ENCODE results near the gene SLC18A3.

The SLC18A3 gene

DNA sequence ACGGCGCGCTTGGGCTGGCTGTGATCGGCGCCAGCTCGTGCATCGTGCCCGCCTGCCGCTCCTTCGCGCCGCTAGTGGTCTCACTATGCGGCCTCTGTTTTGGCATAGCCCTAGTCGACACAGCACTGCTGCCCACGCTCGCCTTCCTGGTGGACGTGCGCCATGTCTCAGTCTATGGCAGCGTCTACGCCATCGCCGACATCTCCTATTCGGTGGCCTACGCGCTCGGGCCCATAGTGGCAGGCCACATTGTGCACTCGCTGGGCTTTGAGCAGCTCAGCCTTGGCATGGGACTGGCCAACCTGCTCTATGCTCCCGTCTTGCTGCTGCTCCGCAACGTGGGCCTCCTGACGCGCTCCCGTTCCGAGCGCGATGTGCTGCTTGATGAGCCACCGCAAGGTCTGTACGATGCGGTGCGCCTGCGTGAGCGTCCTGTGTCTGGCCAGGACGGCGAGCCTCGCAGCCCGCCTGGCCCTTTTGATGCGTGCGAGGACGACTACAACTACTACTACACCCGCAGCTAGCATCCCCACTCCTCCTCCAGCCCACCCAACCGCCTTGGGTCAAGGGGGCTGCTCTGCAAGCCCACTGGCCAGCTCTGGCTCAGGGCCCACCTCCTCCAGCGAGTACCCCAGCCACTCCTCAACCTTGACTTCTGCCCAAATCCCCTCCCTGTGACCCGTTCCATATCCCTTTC, 1.9 kb downstream of the SLC18A3 start:
- no peak for DNase-seq (ENCODE audit: low spot score)

DNA sequence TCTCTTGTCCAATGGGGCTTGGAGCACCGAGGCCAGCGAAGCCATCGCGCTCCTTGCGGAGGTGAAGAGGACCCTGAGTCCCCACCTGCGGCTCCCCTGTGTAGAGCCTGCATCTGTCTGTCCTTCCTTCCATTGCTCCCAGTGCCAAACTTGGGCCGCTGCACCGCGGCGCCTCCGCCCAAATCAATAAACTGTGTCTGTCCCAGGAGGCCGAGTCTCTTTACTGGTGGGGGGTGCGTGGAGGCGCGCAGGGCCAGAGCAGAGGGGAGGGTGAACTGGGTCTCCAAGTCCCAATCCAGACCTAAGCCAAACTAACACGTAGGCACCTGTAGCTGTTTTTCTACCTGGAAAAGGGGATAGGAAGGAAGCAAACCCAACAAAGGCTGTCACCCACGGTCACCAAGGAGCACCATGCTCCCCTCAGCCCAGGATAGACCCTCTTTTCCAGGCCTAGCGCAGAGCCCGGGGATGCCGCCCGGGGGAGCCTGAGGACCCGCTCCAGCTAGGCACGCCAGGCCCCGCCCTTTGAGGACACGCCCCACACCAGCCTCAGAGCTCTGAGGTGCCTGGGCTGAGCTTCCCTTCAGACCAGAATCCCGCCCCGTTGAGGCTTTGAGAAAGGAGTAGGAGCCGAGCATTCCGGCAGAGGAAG, 2.5 kb downstream of the SLC18A3 start:
- no peak for DNase-seq (ENCODE audit: low spot score)

DNA sequence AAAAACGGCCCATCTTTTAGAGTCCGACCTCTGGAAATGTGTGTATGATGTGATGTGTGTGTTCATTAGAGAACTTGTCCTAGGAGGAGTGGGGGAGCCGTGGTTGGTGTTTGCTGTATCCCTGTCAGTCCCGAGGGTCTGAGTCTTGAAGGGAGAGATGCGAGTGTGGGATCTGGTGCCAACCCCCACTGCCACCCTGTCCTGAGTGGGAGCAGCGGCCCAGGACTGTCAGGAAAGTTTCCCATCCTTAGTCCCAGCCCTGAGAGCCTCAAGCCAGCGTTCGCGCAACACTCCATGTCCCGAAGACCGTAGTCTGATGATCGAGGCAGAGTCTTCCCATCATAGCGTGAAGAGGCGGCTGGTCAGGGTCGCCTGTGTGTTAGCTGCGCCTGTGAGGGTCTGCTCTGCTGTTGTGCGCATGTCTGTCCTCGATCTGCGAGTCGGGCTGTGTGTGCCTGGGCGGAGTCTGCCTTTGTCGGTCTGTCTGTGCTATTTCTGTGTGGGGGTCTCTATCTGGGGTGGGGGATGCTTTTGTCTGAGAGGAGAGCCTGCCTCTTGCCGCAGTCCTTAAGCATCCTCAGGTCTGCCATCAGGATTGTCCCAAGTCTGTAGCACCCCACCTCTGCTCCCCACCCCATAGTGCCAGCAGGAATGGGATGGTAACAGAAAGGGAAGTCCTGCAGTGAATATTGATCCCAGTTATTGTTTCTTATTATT, 3.2 kb downstream of the SLC18A3 start:
- no peak for DNase-seq (ENCODE audit: low spot score)

DNA sequence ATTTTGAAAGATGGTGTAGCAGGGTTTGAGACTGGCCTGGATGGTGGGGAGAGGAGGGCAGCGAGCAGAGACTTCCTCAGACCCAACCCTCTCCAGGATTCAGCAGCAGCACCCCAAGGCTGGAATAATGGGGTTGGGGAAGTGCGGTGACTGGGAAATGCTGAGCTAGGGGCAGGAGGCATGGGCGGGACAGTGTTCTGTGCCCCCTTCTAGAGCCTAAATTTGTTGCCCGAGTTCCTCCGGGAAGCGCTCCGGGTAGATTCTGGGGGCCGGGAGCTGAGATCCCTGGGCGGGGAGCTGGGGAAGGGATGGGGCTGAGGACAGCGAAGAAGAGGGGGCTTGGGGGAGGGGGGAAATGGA, 3.8 kb downstream of the SLC18A3 start, which contains the start of gene CHAT:
CHAT (plus strand) TSS at position 156 of the 360 bp plus-strand sequence; CDS start at position 309, 153 bp downstream.
- no peak for DNase-seq (ENCODE audit: low spot score)

DNA sequence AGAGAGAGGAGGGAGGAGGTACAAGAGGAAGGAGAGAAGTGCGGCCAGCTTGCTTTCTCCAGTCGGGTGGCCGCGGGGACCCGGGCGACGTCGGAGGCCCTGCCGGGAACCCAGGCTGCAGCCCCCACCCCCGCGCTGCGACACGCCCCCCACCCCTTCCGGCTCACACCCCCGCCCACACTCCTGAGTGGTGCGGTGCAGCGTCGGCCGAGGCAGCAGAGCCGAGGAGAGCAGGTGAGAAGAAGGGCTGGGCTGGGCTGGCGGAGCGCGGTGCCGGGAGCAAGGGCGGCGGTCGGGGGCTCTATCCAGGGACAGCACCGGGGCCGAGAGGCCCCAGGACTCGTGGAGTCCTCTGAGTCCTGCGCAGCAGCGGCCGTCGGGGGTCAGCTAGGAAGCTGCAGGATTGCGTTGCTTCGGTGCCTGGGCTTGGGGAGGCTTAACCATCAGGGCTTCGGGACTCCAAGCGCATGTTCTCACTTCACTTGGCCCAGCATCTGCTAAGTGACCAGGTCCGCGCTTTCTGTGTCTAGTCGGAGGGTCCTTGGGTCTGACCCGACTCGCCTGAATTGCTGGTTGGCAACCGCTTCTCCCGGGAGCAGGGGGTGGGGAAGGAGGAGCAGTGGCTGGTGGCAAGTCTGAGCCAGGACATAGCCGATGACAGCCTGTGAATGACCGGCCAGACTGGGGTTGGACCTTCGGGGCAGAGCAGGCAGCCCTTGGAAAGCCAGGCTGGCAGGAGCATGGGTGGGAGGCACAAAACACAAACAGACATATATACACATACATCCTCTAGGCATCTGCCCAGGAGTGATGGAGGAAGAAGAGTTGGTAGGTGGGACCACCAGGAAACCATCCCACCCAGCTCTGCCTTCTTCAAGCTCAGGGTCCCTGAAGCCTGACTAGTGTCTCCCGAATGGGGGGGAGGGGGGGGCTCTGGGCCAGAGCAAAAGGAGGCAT, 4.4 kb downstream of the SLC18A3 start:
- DNase-seq (ENCODE audit: low spot score), result no peak

DNA sequence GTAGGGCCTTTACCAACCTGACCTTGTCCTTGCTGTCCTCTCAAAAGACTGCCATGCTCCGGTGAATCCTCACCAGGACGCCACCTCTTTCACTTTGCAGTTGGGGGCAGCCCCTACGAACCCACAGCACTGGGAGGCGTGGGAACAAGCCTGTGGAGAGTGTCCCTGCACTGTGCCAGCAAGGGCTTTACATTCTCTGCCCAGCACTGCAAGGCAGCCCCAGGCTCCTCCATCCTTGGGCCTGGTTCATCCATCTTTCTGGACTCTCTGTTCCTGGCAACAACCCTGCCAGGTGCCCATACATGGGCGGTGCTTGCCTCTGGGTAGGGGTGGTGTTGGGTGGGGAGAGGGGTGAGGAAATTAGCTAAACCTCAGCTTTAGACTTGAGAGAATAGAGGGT, 5.1 kb downstream of the SLC18A3 start:
- DNase-seq (ENCODE audit: low spot score), result no peak

DNA sequence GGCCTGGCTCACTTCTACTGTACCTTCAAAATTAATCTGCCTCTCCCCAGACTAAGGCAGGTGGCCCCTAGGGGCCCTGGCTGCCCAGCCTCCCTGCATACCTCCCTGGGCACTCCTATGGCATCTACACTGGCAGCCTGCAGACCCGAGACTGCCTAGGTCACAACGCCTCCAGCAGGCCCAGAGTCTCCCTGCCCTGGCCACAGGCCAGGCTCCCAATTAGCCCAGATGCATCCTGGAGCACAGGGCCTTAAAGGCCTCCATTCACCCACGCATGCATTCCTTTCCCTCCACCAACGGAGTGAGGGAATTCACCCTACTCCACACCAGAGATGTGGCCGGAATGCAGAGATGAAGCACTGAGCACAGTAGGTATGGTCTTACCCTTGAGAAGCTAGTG, 5.6 kb downstream of the SLC18A3 start:
- no peak for DNase-seq (ENCODE audit: low spot score)

DNA sequence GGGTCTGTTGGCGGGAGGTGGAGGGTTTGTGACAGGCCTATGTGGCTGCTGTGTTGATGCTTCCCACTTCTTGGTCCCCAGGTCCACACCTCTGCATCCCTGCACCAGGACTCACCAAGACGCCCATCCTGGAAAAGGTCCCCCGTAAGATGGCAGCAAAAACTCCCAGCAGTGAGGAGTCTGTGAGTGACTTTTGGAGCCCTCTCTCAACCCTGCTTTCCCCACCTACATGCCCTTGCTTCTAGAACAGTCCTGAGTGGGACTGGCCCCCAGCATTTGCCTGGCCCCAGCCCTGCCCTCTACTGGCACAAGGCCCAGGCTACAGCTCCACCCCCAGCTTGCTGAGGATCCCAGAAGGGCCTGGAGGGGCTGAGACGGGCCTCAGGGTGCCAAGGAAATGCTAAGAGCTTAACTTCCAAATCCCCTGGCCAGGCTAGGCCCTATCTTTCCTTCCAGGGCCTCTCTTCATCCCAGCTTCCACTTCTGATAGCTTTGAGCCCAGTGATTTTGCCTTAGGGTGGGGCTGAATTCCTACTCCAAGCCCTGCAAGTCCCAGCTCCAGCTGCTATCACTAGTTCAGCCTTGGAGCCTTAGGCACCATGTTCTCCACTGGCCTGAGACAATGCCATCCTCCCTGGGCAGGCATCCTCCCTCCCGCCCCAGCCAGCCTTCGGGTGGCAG, 6.5 kb downstream of the SLC18A3 start:
- no peak for DNase-seq (ENCODE audit: low spot score)

DNA sequence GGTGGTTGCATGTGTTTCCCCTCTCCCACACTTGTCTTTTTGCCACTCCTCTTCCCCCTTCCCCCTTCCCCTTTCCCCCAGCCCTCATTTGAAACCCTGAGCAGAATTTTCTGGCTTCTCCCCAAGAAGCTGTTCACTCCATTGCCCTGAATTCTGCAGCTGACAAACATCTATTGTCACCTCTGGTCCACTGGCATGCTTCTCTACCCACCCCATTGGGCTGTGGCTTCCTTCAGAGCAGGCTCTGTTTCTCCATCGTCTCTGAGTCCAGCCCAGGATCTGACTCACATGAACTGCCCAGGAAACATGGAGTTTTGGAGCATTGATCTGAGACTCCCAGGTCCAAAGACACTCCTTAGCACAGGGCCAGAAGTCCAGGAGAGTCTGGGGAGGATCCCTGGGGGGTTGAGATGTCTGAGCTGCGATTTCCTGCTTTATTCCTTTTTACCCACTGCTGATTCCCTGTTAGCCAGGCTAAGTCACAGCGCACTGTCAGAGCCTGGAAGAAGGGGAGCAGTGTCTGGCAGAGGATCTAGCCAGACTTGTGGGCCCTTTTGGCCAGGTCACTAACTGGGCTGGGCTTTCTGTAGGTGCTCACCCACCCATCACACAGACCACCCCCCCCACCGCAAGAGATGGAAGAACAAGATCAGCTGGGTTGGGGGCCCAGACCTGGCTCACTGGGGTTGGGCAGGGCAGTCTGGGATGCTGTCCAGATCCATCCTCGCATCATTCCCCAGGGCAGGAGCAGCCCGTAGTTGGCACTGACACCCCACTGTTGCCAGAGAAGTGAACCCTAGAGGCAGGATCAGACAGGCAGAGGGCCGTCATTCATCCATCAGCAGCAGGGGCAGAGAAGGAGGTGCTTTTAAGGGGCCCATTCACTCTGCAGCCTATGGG, 7.3 kb downstream of the SLC18A3 start:
- DNase-seq (ENCODE audit: low spot score), result no peak

DNA sequence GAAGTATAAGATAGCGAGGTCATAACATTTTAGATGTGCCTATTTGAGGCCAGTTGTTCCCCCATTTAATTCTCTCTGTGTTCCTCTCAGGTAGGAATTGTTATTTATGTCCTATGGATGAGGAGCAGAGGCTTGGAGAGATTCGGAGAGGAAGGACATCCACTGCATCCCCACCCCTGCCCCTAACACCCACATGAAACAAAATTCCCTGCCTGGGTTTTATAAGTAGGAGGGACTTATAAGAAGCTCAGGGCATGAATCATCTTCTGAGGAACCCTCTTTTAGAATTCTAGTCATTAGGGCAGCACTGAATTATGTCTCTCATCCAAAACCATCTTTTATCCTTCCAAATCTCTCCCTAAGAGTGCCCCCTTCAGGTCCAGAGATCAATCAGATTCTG, 8.7 kb downstream of the SLC18A3 start:
- no peak for DNase-seq (ENCODE audit: low spot score)

DNA sequence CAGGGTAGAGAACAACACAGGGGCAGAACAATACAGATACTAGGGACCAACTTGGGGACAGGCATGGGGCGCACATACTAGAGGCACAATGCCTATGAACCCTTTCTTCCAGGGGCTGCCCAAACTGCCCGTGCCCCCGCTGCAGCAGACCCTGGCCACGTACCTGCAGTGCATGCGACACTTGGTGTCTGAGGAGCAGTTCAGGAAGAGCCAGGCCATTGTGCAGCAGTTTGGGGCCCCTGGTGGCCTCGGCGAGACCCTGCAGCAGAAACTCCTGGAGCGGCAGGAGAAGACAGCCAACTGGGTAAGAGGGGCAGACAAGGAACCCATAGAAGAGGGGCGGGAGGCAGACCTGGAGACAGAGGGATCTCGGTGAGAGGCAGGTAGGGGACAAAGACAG, 9.5 kb downstream of the SLC18A3 start:
- DNase-seq (ENCODE audit: low spot score), result no peak

DNA sequence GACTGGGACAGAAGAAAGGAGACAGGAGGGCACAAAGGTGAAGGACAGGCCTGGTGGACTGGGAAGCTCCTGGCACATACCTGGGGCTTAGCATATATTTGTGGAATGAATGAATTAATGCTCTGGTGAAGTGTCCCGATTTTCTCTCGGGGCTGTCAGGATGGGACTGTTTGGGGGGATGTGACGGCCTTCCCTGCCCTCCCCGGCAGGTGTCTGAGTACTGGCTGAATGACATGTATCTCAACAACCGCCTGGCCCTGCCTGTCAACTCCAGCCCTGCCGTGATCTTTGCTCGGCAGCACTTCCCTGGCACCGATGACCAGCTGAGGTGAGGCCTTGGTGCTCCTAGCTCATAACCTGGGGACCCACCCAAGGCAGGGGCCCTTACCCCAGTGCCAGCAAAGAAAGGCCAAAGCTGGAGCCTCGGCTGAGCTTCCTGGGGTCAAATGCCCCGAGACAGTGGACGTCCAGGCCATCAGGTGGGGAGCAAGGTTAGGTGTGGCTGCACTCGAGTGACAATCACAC, 10.2 kb downstream of the SLC18A3 start:
- DNase-seq (ENCODE audit: low spot score), result no peak

DNA sequence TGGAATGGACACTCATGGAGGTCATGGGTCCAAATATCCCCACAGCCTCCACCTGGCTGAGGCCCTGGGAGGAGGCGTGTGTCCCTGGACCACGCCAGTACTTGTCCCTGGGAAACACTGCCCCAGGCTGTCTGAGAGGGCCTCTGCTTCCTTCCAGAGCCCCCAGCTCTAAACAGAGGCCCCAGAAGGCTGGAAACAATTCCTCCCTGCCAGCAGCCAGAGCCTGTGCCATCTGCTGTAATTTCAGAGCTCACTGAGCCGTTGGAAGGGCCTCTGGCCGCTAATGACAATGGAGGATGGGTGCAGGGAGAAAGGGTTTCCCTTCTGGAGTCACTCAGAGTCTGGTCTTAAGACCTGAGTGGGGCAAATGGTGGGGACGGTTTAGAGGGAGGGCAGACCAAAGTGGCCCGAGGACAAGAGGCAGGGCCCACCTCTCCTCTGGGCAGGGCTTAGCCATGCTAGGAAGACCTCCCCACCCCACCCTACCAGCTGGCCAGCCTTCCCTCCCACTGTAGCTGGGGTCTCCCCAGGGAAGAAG, 10.8 kb downstream of the SLC18A3 start:
- DNase-seq (ENCODE audit: low spot score), result no peak

DNA sequence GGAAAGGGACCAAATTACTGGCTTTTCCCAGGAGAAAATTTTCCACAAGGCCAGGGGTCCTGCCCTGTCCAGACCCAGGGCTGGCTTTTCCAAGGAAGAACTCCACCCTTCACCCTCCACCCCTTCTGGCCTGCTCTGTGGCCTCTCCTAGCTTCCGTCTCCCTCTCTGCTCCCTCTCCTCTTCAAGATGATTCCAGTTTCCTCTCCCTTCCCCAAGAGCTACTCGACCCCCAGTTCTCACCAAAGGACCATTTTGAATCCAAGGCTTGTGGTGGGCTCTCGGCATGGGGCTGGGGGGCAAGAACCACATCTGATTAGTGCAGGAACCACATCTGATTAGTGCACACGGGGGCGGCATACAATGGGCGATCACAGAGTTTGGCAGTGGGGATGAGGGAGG, 11.5 kb downstream of the SLC18A3 start:
- DNase-seq (ENCODE audit: low spot score), result no peak

DNA sequence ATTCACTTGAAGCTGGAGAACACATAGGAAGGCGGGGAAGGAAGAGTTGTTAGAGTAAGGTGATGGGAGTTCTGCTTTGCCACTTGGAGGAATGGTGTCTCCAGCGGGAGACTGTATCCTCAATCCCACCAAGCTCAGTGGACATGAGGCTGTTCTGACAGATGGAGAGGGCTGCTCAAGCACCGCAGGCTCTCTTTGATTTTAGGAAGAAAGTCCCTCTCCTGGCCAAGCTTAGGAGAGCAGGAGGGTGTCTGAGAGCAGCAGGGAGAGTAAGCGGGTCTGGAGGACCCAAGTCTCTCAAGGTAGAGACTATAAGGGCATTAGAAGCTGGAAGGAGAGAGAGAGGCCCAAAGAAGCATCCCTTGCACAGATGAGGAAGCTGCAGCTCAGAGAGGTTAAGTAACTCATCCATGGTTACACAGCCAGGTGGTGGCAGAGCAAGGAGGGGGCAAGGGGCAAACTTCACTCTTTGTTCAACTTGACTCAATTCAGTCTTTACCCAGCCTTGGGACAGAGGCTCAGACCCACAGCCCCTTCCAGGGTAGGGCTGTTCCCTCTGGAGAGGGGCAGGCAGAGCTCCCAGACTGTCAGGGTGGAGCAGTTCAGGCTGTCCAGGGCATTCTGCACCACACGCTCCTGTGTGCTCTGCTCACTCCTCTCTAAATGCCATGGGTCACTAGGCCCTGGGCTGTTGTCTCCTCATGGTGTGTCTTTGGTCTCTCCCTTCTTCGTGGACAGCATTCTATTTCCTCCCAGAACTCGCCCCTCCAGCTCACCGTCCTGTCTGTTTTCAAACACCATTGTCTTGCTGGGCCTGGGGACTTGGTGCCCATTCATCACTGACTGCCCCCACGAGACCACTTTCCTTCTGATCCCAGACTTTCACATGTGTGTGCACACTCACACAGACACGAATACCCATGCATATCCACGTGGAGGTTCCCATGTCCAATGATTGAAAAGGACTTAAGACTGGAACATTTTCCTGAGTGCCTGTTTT, 12.6 kb downstream of the SLC18A3 start:
- DNase-seq (ENCODE audit: low spot score), result no peak

DNA sequence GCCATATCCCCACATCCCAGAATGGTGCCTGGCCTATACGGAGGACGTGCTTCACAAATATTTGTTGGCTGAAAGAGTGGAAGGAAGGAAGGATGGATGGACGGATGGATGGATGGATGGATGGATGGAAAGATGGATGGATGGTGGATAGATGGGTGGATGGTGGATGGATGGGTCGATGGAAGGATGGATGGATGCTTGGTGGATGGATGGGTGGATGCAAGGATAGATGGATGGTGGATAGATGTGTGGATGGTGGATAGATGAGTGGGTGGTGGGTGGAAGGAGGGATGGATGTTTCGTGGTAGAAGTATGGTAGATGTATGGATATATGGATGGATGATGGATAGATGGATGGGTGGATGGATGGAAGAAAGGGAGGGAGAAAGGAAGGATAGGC, 14.5 kb downstream of the SLC18A3 start:
- no peak for DNase-seq (ENCODE audit: low spot score)

DNA sequence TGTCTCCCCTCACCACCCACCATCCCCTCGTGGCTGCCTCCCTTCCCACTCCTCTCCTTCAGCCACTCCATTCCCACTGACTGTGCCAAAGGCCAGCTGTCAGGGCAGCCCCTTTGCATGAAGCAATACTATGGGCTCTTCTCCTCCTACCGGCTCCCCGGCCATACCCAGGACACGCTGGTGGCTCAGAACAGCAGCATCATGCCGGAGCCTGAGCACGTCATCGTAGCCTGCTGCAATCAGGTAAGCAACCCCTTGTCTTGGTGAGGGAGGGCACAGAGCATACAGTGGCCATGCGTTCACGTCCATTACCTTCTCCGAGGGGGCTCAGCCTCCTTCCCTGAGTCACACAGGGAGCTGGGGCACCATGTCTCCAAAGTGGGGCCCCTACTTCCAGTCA, 15.3 kb downstream of the SLC18A3 start:
- DNase-seq (ENCODE audit: low spot score), result no peak

DNA sequence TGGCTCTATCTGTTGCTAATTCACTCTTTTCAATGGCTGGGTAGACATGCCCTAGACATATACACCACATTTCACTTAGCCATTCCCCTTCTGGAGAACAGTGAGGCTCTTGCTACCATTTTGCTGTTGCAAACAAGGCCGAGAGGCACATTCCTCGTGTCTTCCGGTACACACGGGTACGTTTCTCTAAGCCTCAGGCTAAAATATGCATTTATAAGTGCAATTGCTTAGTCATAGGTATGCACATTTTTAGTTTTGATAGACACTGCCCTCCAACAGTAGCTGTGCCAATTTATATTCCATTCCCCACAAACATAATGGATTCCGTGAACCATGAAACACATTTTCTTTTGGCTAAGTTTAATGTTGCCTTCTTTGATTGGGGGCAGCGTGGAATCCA, 16.9 kb downstream of the SLC18A3 start:
- no peak for DNase-seq (ENCODE audit: low spot score)

Measured in kidney capillary endothelial cell (primary cell).